Measurements from ENCODE around the gene YDJC. TPM values are rescaled to one million over a fixed set of nuclear protein-coding genes. Genes with fewer than 3 reads are reported as not detected.
"Not testable (repeated sequence)": the region's sequence is repeated elsewhere in the genome, so short reads cannot be mapped to it uniquely, and the experiment has no call there.

The YDJC gene
- total RNA-seq, 1 donor from 2014 or later = 5.4 TPM

DNA sequence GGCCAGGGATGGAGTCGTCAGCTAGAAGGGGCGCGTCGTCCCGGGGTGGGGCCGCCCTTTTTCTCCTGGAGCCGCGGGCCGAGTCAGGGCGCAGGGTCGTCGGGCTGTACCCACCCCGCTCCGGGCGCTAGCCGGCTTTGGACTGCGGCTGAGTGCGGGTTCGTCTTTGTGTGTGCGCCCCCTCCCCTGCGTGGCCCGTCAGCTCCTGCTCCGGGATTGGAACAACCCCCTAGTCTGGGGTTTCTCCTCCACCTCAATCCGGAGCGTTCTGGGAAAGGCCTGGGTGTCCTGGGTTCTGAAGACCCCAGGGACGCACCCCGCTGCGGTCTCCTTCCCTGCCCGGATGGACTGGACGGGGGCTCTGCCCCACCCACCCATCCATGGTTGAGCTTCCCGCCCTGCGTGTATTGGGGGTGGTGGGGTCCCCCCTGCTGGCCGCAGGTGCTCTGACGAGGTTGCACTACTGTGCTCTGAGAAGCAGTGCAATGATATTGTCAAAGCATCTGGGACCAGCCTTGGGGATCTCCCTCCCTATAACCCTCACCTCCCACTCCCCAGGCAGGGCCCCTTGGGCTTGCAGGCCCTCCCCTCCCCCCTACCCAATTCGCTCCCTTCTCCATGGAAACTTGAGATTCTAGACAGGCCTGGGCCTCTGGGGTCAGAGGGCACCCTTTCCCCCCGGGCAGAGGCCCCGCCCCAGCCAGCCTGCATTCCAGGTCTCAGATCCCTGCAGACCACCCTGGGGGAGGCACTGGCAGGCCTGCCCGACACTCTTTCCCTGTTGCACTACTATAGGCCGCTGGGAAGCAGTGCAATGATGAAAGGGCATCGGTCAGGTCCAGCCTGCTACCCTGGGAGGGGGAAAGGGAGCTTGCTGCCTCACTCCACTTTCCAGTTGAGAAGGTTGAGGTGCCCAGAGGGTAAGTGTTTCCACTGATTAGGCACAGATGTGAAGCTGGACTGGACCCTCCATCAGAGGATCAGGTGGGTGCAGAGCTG is 23.0 kb upstream of the YDJC start:
- intact Hi-C loops (cut with DNase I) = no loop called here
- DNase-seq (ENCODE audit: missing footprints) (no peak), ATAC-seq (peak; percentile 6)

DNA sequence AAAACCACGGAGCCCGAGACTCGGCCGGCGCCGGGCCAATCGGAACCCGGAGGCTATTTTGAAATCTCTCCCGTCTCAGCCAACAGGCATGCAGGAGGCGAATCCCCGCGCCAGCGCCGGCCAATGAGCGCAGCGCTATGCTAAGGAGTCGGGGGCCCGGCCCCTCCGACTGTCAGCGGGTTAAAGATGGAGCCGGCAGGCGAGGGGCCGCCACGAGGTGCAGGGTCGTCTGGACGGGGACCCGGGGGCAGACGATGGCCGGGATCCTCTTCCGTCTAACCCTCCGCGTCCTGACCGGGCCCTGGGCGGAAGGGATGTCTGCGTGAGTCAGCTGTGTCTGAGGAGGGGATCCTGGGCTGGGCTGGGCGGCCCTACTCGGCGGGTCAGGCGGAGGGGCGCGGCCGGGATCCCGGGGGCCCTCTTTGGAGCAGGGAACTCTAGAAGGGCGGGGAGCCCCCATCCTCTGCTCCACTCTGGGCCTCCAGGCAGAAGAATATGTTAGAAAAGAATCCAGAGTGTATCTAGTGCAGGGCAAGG is 22.3 kb upstream of the YDJC start:
- ATAC-seq = peak; percentile 94
- intact Hi-C loops (cut with DNase I) = no loop called here

DNA sequence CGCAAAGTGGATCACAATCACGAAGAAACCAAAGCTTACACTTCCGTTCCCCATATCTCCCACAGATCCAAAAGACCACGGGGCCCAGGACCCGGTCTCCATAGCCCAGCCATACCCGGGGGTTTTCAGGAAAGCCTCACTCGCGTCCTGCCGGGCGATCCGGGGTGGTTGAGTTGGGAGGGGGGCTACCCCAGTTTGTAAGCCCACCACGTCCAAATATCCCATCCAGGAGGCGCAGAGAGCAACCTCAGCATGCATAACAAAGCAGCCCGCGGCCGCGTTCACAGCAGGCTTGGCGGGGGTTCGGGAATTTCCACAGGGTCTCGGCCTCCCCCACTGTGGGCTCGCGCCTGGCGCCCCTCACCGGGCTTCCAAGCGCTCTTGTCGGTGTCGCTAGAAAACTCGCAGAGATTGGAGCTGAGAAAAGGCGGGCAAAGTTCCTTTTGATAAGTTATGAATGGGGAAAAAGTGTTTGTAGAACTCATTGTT is 21.7 kb upstream of the YDJC start:
- DNase-seq (ENCODE audit: missing footprints) (no peak), ATAC-seq (peak; percentile 11)
- intact Hi-C loops (cut with DNase I) = no loop called here

More for the DNA sequence above, 22.3 kb upstream of the YDJC start:
- DNase-seq (ENCODE audit: missing footprints) = peak; percentile 96

DNA sequence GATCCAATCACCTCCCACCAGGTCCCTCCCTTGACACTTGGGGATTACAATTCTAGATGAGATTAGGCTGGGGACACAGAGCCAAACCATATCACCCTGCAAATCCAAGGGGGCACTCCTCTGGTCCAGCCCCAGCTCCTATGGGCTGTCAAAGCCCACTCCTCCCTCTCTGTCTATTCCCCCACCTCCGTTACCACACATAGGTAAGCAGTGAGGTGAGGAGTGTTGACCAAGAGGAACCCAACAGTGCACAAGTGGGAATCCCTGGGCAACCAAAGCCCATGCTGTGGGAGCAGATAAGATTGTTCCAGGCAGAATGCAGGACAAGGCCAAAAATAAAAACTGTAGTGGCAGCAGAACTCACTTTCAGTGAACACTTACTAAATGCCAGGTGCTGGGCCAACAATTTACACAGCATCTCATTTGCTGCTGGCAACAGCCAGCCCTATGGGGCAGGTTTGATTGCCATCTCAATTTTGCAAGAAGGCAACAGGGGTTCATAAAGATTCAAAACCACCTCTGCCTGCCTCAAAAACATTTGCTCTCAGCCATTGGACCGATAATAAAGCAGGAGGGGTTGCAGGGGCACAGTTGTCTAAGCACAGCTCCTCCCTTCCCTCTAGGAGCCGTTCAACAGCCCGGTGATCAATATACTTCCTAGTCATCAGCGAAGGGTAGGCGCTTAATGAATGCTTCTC is 21.1 kb upstream of the YDJC start:
- ATAC-seq (peak; percentile 20), DNase-seq (ENCODE audit: missing footprints) (no peak)
- intact Hi-C loops (cut with DNase I) = no loop called here

DNA sequence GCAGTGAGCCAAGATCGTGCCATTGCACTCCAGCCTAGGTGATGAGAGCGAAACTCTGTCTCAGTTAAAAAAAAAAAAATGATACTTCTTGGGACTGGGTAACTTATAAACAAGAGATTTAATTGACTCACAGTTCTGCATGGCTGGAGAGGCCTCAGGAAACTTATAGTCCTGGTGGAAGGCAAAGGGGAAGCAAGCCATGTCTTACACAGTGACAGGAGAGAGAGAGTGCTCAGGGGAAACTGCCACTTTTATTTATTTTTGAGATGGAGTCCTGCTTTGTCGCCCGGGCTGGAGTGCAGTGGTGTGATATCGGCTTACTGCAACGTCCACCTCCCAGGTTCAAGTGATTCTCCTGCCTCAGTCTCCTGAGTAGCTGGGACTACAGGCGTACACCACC is 20.5 kb upstream of the YDJC start:
- DNase-seq (ENCODE audit: missing footprints) = no peak
- ATAC-seq = no peak

DNA sequence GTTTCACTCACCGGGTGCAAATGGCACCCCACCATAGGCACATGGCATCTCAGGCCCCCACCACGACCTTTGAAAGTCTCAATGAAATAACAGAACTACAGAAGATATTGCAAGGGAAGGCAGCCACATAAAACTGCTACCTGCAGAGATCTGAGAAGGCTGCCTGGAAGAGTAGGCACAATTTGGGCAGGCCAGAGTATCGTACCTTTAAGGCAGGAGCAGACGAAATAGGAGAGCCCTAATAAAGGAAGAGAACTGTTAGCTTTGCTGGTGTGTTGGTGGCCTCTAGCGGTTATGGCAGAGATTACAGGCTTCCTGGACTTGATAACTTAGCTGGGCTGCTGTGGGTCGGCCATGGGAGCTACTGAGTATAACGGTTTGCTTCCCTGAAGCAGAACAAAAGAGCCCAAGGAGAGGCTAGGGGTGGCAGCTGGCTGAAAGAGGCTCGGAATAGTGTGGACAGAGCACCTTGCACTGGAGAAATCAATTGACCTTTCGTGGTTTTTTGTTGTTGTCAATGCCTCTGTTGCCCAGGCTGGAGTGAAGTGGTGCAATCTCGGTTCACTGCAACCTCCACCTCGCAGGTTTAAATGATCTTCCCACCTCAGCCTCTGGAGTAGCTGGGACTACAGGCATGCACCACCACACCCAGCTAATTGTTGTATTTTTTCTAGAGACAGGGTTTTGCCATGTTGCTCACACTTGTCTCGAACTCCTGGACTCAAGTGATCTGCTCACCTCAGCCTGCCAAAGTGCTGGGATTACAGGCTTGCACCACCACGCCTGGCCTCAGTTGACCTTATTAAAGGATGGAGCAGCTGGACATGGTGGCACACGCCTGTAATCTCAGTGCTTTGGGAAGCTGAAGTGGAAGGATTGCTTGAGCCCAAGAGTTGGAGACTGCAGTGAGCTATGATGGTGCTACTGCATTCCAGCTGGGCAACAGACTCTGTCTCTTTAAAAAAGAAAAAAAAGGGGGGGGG is 17.1 kb upstream of the YDJC start:
- intact Hi-C loops (cut with DNase I) = no loop called here
- DNase-seq (ENCODE audit: missing footprints) (no peak), ATAC-seq (peak; percentile 18)

More for the DNA sequence above, 20.5 kb upstream of the YDJC start:
- intact Hi-C loops (cut with DNase I) = no loop called here

DNA sequence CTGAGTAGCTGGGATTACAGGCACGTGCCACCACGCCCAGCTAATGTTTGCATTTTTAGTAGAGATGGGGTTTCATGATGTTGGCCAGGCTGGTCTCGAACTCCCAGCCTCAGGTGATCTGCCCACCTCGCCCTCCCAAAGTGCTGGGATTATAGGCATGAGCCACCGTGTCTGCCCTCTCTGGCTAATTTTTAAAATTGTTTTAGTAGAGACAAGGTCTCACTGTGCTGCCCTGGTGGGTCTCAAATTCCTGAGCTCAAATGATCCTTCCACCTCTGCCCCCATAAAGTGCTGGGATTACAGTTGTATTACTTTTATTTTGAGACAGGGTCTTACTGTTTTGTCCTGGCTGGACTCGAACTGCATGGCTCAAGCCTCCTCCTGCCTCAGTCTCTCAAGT is 15.7 kb upstream of the YDJC start:
- ATAC-seq; DNase-seq (ENCODE audit: missing footprints); intact Hi-C loops (cut with DNase I): not testable (repeated sequence)

DNA sequence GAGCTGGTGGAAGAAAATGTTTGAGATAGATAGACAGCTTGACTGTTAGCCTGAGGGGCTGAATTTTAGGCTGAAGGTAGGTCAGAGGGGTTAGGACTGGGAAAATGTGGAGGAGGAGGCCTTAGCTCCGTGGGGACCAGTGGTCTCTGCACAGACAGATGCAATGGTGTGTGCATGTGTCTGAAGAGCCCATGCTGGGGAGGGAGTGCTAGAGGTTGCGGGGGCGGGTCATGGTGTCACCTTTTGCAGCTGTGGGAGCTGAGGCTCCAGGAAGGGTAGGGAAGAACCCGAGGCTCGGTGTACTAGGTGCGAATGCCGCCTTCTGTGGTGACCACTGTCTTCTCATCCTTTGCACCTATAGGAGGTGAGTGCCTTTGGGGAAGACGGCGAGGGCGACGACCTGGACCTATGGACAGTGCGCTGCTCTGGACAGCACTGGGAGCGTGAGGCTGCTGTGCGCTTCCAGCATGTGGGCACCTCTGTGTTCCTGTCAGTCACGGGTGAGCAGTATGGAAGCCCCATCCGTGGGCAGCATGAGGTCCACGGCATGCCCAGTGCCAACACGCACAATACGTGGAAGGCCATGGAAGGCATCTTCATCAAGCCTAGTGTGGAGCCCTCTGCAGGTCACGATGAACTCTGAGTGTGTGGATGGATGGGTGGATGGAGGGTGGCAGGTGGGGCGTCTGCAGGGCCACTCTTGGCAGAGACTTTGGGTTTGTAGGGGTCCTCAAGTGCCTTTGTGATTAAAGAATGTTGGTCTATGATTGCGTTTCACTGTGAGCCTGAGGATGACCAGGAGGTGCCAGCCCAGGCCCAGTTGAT is 13.9 kb upstream of the YDJC start:
- intact Hi-C loops (cut with DNase I) = no loop called here
- ATAC-seq (no peak), DNase-seq (ENCODE audit: missing footprints) (no peak)

DNA sequence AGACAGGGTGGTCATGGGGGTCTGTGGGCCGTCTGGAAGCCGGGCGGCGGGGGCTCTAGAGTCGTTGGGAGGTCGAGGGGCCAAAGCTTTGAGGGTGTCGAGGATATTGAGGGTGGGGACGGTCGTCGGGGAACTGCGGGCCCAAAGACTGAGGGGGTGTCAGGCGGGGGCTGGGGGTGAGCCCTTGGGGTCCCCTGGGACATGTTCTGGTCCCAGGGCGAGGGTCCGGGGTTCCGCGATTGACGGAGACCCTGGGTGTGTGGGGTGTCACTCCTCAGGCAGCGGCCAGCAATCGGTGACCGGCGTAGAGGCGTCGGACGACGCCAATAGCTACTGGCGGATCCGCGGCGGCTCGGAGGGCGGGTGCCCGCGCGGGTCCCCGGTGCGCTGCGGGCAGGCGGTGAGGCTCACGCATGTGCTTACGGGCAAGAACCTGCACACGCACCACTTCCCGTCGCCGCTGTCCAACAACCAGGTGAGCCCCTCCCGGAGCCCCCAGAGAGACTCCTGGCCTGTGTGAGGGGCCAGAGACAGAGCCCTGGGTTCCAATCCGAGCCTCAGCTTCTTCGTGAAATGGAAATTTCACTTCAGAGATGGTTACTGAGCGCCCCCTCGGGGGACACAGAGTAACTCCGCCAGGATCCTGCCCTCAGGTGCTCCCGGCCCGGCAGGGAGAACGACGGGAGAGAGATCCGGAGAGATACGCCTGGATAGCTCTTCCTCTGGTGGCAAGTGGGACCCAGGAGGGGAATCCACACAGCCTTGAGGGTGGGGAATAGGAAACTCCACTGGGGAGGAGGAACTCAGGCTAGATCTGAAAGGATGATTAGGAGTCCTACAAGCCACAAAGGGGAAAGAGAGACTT is 13.0 kb upstream of the YDJC start:
- no peak for ATAC-seq
- no peak for DNase-seq (ENCODE audit: missing footprints)
- intact Hi-C loops (cut with DNase I) = no loop called here

DNA sequence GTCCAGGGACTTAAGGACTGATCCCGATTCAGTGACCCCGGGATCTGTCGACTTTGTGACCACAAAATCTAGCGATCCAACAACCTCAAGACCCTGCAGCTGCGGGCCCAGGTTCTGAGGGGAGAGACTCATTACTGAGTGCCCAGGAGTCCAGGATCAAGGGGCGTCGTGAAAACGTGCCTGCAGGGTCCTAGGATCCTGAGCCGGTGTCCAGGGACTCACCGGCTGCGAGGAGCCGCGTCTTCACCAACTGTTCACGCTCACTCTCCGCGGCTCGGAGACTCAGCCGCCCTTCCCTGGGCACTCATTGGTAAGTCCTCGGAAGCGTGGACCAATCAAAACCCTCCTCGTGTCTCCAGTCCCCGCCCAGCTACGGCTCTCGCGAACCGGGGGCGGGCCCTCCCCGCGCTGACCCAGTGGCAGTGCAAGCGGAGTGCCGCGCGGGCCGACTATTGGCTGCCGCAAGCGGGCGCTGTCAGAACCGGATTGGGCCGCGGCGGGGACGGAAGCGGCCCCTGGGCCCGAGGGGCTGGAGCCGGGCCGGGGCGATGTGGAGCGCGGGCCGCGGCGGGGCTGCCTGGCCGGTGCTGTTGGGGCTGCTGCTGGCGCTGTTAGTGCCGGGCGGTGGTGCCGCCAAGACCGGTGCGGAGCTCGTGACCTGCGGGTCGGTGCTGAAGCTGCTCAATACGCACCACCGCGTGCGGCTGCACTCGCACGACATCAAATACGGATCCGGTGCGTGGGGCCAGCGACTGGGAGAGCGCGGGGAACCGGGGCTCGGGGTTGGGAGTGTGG is 12.2 kb upstream of the YDJC start, which contains the start of gene SDF2L1:
Gene SDF2L1 (plus strand): TSS at position 514 of the 795 bp plus-strand sequence. CDS start 35 bp downstream, at position 549.
- ATAC-seq (peak; percentile 100), DNase-seq (ENCODE audit: missing footprints) (peak; percentile 100)
- intact Hi-C loops (cut with DNase I) = no loop called here

DNA sequence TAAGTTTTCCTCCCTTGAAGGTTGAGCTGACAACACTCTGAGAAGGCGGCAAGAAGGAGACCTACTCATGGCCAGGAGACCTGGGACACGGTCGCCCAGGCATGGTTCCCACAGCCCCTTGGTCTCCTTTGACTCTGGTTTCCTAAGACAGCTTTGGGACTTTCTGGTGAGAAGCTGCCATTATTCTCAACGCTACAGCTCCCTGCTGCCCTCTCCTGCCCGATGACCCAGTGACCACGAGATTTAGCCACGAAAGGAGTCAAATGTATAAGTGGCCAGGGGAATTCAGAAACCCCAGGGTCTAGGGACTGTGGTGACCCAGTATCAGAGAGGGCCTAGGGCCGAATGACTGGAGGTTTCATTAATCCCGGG is 11.6 kb upstream of the YDJC start:
- DNase-seq (ENCODE audit: missing footprints) (no peak), ATAC-seq (peak; percentile 49)
- intact Hi-C loops (cut with DNase I) = no loop called here

DNA sequence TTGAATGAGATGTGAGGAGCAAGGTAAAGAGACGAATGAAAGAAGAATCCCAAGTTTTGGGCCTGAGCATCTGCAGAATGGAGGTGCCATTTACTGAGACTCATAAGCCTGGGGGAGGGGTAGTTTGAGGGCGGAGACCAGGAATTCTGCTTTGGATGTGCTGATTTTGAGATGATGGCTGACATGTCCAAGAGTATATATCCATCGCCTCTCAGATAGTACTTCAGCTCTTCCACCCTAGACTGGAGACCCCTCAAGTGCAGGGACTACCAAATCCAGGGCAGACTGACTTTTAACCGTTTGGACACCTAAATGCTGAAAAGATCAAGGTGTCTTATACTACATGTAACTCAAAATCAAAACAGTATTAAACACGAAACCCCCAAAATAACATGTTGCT is 11.0 kb upstream of the YDJC start:
- DNase-seq (ENCODE audit: missing footprints) = no peak
- intact Hi-C loops (cut with DNase I) = no loop called here
- ATAC-seq = no peak

DNA sequence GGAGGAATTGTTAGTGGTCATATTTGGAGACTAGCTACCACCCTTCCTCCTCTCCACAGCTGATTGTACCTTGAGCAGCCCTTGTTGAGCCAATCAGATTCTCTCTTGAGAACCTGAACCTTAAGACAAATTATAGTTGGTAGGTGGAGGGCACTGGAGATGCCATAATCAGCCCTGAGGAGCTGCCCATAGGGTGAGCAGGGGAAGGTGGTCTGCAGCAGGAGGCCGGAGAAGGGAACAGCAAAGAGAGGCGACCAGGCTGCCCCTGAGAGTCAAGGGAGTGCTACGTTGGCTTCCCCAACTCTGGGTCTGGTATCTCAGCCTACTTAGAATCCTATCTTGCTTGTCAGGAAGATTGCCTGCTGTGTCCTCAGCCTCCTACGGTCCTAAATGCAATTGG is 9.5 kb upstream of the YDJC start:
- intact Hi-C loops (cut with DNase I) = no loop called here
- DNase-seq (ENCODE audit: missing footprints) = no peak
- ATAC-seq = no peak

DNA sequence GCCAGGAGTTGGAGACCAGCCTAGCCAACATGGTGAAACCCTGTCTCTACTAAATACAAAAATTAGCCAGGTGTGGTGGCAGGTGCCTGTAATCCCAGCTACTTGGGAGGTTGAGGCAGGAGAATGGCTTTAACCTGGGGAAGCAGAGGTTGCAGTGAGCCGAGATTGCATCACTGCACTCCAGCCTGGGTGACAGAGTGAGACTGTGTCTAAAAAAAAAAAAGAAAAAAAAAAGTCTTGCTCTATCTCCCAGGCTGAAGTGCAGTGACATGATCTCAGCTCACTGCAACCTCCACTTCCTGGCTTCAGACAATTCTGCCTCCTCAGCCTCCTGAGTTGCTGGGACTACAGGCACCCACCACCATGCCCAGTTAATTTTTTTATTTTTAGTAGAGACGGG is 7.6 kb upstream of the YDJC start:
- intact Hi-C loops (cut with DNase I); ATAC-seq; DNase-seq (ENCODE audit: missing footprints): not testable (repeated sequence)

DNA sequence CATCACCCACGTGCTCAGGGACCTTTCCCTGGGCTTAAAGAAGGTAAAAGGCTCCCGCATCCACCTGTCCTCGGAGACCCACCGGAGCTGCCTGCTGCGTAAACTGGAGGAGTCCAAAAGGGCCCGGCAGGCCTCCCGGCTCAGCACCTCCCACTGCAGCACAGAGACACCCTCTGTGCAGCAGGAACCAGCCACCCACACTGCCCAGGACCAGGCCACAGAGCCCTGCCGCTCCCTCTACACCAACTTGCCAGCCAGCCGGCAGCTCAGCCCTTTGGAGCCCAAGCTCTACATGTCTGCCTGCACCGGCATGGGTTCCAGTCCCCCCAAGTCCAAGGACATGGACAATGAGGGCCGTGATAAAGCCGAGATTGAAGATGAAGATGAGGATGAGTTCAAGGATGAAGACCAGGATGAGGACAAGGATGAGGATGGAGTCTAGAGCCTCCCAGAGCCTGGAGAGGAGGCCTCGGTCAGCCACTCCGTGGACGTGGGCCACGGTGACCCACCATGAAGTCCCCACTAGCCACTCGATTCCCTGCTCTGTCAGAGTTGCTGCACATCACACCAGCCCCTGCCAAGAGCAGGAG is 6.9 kb upstream of the YDJC start:
- no peak for DNase-seq (ENCODE audit: missing footprints)
- ATAC-seq = no peak
- intact Hi-C loops (cut with DNase I) = no loop called here
